NCI-H226 (cell line): Measurements from ENCODE around the gene KRTAP9-1.
"Not testable (repeated sequence)": the region's sequence is repeated elsewhere in the genome, so short reads cannot be mapped to it uniquely, and the experiment has no call there.

ENCODE experiments used
- DNase-seq: peaks from one replicate; pipeline ENCODE4 v3.0.0-alpha.2; 2015

Gene KRTAP9-1

DNA sequence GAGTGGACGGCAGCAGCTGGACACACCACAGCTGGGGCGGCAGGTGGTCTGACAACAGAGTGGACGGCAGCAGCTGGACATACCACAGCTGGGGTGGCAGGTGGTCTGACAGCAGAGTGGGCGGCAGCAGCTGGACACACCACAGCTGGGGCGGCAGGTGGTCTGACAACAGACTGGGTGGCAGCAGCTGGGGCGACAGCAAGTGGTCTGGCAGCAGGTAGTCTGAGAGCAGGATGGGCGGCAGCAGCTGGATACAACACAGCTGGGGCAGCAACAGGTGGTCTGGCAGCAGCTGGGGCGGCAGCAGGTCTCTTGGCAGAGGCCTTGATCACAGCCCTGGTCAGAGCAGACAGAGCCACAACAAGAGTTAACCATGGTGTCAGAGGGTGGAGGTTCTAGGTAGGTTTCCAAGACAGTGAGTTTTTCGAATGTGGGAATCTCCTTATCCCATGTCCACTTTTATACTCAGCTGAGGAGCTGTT, 5.2 kb upstream of the KRTAP9-1 start, which contains the start of gene KRTAP4-1:
Gene KRTAP4-1, minus strand, starts transcription at position 432 of the 482 bp plus-strand sequence. Its CDS starts 57 bp downstream, at position 375.
- no peak for DNase-seq

- DNase-seq = no peak
These were observed 4.7 kb upstream of the KRTAP9-1 start for GRCh38 chr17:41185001-41185400.

DNA sequence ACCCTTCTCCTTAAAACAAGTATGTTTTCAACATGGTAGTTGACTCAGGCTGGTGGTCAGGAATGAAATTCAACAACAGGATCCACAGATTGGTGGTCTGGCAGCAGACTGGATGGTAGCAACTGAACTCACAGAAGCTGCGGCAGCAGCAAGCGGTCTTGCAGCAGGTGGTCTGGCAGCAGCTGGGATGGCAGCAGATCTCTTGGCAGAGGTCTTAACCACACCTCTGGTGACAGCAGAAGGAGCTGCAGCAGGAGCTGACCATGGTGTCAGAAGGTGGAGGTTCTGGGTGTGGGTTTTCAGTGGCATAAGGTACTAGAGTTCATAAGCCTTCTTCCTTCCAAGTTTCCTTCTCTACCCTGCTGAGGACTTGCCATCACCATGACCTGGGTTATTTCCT, 2.8 kb upstream of the KRTAP9-1 start:
- no peak for DNase-seq

DNA sequence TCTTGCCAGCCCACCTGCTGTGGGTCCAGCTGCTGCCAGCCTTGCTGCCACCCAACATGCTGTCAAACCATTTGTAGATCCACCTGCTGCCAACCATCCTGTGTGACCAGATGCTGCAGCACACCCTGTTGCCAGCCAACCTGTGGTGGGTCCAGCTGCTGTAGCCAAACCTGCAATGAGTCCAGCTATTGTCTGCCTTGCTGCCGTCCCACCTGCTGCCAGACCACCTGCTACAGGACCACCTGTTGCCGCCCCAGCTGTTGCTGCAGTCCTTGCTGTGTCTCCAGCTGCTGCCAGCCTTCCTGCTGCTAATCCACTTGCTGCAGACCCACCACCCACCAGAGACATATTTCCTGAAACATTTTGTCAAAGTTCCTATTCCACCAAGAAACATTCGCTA, 641 bp downstream of the KRTAP9-1 start:
- no peak for DNase-seq

DNA sequence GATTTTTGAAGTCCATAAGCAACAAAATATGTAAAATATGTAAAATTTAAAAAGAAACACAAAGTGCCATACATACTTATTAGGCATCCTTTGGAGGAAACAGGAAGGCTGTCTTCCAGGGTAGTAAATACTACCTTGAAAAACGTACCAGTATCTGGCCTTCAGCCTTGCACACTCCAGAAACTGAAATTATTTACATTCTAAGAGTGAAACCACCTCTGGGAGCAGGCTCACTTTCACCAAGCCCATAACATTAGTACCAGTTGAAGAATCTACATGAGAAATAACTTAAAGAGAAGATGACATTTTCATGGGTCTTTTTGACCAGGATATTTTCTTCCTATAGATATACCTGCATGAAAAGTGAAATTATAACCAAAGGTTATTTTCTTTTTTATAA, 6.4 kb downstream of the KRTAP9-1 start:
- no peak for DNase-seq

DNA sequence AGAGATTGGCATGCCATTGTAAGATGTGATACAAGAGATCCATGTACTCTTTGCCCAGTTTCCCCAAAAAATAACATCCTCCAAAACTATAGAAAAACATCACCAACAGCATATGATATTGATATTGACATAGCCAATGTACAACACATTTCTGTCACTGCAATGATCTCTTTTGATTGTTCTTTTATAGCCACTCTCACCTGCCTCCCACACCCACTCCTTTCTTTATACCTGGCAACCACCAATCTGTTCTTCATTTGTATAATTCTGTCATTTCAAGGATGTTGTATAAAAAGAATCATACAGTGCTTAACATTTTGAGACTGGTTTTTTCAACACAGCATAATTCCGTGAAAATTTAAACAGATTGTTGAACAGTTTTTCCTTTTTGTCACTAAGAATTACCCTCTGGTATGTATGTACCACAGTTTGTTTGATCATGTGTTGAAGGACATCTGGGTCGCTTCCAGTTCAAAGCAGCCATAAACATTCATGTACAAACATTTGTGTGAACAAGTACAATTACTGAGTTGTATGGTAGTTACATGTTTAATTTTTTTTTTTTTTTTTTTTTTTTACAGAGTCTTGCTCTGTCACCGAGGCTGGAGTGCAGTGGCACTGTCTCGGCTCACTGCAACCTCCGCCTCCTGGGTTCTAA, 9.9 kb downstream of the KRTAP9-1 start:
- no peak for DNase-seq

- DNase-seq = no peak
These were observed 22.3 kb downstream of the KRTAP9-1 start for GRCh38 chr17:41211845-41212466.

- DNase-seq = no peak
These were observed 23.0 kb downstream of the KRTAP9-1 start for GRCh38 chr17:41212524-41213169.

GRCh38 chr17:41215681-41216080, 26.0 kb downstream of the KRTAP9-1 start:
- no peak for DNase-seq

DNA sequence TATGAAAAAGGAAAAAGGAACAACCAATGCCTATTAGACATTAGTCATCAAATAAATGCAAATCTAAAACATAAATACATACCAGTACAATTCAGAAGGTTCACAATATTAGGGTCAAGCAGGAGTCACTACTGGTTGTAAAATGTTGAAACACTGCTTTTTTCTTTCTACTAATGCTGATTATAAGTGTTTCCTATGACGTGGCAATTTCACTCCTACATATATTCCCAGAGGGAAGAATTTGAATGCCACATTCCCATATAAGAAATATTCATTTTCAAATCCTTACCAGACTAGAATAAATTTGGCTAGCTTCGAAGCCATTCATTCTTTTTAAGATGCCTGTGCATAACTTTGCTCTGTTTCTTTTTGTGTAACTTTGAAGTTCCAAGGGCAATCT, 34.1 kb downstream of the KRTAP9-1 start:
- peak; percentile 52 for DNase-seq

GRCh38 chr17:41226051-41226450, 36.4 kb downstream of the KRTAP9-1 start:
- DNase-seq = no peak

- not testable (repeated sequence) for DNase-seq
These were observed 37.0 kb downstream of the KRTAP9-1 start, which contains the start of gene KRTAP9-2 for GRCh38 chr17:41226598-41227095. KRTAP9-2 (plus strand) TSS chr17:41226648; CDS start chr17:41226655, 7 bp downstream.

GRCh38 chr17:41230094-41230493, 40.4 kb downstream of the KRTAP9-1 start:
- no peak for DNase-seq

DNA sequence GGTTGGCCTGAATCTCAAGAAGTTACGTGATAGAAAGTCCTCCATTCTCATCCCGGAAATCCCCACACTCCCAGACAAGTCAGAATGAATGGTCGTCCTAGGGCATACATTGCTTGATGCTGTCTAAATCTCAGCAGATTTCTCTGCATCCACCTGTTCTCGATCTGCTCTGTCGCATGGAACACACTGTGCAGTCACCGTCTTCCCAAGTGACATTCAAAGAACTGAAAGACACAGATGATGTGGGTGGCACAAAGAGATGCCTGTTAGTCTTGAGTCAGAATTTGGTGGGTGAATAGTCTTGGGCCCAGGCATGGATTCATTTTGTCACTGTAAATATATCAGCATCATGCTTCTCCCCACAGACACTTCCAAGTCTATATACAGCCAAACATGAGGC, 42.0 kb downstream of the KRTAP9-1 start:
- no peak for DNase-seq

GRCh38 chr17:41232399-41233105, 42.9 kb downstream of the KRTAP9-1 start, which contains the start of gene KRTAP9-3:
KRTAP9-3 (plus strand) TSS chr17:41232449; CDS start chr17:41232502, 53 bp downstream.
- DNase-seq = not testable (repeated sequence)

DNA sequence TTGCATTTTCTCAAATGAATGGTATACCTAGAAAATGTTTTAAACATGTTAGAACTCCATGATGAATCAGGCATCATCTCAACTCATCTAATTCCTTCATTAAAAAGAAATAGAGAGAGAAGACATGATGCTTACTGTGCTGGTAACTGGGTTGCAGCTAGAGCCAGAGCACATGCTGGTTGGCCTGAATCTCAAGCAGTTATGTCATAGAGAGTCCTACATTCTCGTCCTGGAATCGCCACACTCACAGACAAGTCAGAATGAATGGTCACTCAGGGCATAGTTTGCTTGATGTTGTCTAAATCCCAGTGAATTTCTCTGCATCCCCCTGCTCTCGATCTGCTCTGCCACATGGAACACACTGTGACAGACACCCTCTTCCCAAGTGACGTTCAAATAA, 47.4 kb downstream of the KRTAP9-1 start:
- not testable (repeated sequence) for DNase-seq

DNA sequence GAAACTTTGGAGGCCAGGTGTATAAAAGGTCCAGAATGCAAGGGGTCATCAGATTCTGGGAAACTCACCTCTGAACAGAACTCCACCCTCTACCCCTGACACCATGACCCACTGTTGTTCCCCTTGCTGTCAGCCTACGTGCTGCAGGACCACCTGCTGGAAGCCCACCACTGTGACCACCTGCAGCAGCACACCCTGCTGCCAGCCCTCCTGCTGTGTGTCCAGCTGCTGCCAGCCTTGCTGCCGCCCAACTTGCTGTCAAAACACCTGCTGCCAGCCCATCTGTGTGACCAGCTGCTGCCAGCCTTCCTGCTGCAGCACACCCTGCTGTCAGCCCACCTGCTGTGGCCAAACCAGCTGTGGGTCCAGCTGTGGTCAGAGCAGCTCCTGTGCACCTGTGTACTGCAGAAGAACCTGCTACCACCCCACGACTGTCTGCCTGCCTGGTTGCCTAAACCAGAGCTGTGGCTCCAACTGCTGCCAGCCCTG, 48.3 kb downstream of the KRTAP9-1 start, which contains the start of gene KRTAP9-8:
Gene KRTAP9-8, plus strand, starts transcription at position 51 of the 489 bp plus-strand sequence. Its CDS starts 53 bp downstream, at position 104.
- DNase-seq = not testable (repeated sequence)
